Measurements from ENCODE around the gene ZNF512.

ZNF512 gene

DNA sequence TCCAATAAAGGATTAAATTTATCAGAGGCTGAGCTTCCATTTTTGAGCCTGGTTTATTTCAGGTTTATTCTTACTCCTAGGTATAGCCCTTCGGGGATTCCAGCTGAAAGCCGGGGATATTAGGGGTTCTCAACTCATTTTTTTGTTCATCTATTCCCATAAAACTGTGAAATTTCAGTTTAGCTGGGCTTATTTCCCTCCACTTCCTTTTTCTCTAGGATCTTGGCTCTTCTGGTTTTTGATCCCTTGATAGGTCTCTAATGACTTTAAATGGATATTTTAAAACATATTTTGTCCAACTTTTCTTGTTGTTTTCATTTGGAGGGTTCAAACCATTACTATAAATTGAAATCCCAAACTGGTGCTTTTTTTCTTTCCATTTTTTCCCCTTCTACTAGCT is 23.6 kb upstream of the ZNF512 start:
- no peak overlapping the region for H3K9ac ChIP-seq
- H3K4me3 ChIP-seq = no peak overlapping the region
- no peak overlapping the region for H3K4me2 ChIP-seq
- no peaks in the 10 kb centered on the region for H3K27me3 ChIP-seq
- H3K36me3 ChIP-seq = no peaks in the 10 kb centered on the region
- no peaks in the 10 kb centered on the region for H4K20me1 ChIP-seq
- TF ChIP-seq Cebpa-rat (IDR thresholded peaks at IDR 0.05) = no peak
- no peak overlapping the region for H3K27ac ChIP-seq
- peaks cover 0 to 5% (median 0%) of the 10 kb centered on the region in 11 experiments; a peak in 1 of 22 replicates for H3K9me3 ChIP-seq (replicated peaks in 1 of 11)
- no peaks in the 10 kb centered on the region for H3K4me1 ChIP-seq

DNA sequence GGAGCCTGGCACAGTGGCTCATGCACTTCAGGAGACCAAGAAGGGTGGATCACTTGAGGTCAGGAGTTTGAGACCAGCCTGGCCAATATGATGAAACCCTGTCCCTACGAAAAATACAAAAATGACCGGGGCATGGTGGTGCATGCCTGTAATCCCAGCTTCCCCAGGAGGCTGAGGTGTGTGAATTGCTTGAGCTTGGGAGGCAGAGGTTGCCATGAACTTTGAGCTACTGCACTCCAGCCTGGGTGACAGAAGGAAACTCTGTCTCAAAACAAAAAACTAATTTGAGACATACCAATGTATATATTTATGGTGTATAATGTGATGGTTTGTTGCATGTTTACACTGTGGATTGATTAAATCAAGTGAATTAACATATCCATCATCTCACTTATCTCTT is 21.8 kb upstream of the ZNF512 start:
- Histone ChIP-seq H3K4me1 (no peaks in the 10 kb centered on the region), H3K9ac (no peak overlapping the region), H3K4me2 (no peak overlapping the region), H3K27ac (no peak overlapping the region), H3K9me3 (replicated peaks in 1 of 11) (peaks cover 0 to 3% (median 0%) of the 10 kb centered on the region in 11 experiments; a peak in 1 of 22 replicates), H3K4me3 (no peak overlapping the region), H4K20me1 (no peaks in the 10 kb centered on the region), H3K27me3 (no peaks in the 10 kb centered on the region), H3K36me3 (no peaks in the 10 kb centered on the region)
- no peak for TF ChIP-seq Cebpa-rat (IDR thresholded peaks at IDR 0.05)

DNA sequence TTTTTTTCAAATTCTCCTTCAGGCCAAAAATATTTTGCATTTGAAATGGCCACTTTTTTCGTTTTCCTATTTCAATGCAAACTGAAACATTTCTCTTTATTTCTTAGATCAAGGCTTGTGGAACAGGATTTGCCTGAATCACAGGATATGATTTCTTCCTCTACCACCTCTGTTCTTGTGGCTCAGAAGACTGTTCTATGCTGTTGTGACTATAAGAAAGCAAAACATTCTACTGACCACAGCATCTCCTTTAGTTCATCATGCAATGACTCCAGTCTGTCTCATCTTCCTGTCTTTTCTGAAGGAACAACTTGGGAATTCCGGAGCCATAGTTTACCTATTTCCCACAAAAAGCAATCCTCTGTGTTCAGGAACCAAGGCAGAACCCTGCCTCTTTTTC is 16.2 kb upstream of the ZNF512 start:
- Histone ChIP-seq H3K9me3 (replicated peaks in 1 of 11) (peaks cover 0 to 16% (median 10%) of the 10 kb centered on the region in 11 experiments; a peak in 11 of 22 replicates), H3K9ac (no peak overlapping the region), H3K4me3 (no peak overlapping the region), H4K20me1 (no peaks in the 10 kb centered on the region), H3K4me1 (no peaks in the 10 kb centered on the region), H3K27me3 (no peaks in the 10 kb centered on the region), H3K36me3 (no peaks in the 10 kb centered on the region), H3K4me2 (no peak overlapping the region), H3K27ac (no peak overlapping the region)
- TF ChIP-seq Cebpa-rat (IDR thresholded peaks at IDR 0.05) = no peak

DNA sequence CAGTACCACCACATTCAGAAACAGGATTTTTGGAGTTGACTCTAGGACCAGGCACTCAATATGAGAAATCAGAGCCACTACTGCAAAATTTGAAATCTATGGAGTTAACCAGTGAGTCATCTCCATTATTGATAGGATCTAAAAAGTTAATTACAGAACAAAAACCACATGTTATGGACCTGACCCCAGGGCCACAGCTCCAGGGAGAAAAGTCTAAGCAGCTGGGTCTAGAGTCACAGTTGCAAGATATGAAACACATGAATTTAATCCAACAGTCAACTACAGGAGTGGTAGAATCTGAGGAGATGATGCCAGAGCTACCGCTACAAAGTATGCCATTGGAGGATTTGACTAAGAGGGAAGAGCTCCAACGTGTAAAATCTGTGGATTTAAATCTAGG is 13.4 kb upstream of the ZNF512 start:
- no peak overlapping the region for H3K27ac ChIP-seq
- no peaks in the 10 kb centered on the region for H3K27me3 ChIP-seq
- no peak overlapping the region for H3K4me3 ChIP-seq
- H3K9me3 ChIP-seq (replicated peaks in 1 of 11) = peaks cover 5 to 40% (median 22%) of the 10 kb centered on the region in 11 experiments; a peak in 18 of 22 replicates
- H3K4me2 ChIP-seq = no peak overlapping the region
- no peak overlapping the region for H3K9ac ChIP-seq
- no peaks in the 10 kb centered on the region for H3K36me3 ChIP-seq
- no peaks in the 10 kb centered on the region for H4K20me1 ChIP-seq
- no peak for TF ChIP-seq Cebpa-rat (IDR thresholded peaks at IDR 0.05)
- no peaks in the 10 kb centered on the region for H3K4me1 ChIP-seq

DNA sequence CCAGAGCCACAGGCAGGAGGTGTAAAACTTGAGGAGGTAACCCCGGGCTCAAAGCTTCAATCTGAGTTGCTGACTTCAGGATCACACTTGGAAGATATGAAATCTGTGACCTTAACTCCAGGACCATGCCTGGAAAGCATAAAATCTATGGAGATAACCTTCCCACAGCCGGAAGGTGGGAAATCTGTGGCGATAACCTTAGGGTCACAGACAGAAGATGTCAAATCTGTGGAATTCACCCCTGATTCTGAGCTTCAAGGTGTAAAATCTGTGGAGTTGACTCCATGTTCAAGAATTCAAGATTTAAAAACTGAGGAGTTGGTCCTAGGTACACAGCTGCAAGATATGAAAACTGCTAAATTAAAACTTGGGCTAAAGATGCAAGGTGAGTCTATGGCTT is 11.6 kb upstream of the ZNF512 start:
- Histone ChIP-seq H3K4me2 (no peak overlapping the region), H3K4me1 (no peaks in the 10 kb centered on the region), H3K36me3 (peaks cover 0 to 5% (median 0%) of the 10 kb centered on the region in 11 experiments; a peak in 1 of 22 replicates), H3K9ac (no peak overlapping the region), H3K27me3 (no peaks in the 10 kb centered on the region), H4K20me1 (no peaks in the 10 kb centered on the region), H3K9me3 (replicated peaks in 1 of 11) (peaks cover 15 to 58% (median 40%) of the 10 kb centered on the region in 11 experiments; a peak in 21 of 22 replicates), H3K27ac (no peak overlapping the region), H3K4me3 (no peak overlapping the region)
- no peak for TF ChIP-seq Cebpa-rat (IDR thresholded peaks at IDR 0.05)

DNA sequence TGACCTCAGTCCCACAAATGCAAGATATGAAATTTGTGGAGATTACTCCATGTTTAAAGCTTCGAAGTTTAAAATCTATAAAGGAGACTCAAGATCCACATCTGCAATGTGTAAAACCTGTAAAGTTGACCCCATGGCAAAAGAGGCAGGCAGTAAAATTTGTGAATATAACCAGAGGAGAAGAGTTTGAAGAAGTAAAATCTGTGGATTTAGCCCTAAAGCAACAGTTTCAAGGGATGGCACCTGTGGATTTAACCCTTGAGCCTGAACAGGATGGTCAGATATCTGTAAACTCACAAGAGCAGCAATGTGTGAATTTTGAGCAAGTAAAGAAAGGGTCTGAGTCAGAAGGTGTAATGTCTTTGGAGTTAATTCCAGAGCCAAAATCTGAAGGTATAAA is 11.2 kb upstream of the ZNF512 start:
- no peak overlapping the region for H3K27ac ChIP-seq
- no peak for TF ChIP-seq Cebpa-rat (IDR thresholded peaks at IDR 0.05)
- no peaks in the 10 kb centered on the region for H3K4me1 ChIP-seq
- H3K9ac ChIP-seq = no peak overlapping the region
- H4K20me1 ChIP-seq = no peaks in the 10 kb centered on the region
- H3K9me3 ChIP-seq (replicated peaks in 1 of 11) = peaks cover 20 to 62% (median 45%) of the 10 kb centered on the region in 11 experiments; a peak in 21 of 22 replicates
- H3K36me3 ChIP-seq = peaks cover 0 to 7% (median 0%) of the 10 kb centered on the region in 11 experiments; a peak in 1 of 22 replicates
- no peaks in the 10 kb centered on the region for H3K27me3 ChIP-seq
- no peak overlapping the region for H3K4me3 ChIP-seq
- no peak overlapping the region for H3K4me2 ChIP-seq

DNA sequence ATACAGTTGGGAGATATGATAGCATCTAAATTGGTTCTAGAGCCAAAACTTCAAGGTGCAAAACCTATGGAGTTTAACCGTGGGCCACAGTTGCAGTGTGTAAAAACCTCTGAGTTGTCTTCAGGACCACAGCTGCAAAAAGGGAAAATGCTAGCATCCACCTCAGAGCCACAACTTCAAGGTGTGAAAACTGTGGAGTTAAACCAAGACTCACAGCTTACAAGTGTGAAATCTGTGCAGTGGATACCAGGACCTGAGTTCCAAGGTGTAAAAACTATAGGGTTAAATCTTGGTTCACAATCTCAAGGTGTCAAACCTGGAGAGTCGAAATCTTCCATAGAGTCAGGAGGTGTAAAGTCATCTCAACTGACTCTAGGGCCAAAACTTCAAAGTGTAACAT is 10.4 kb upstream of the ZNF512 start:
- H3K4me2 ChIP-seq = no peak overlapping the region
- no peak overlapping the region for H3K27ac ChIP-seq
- TF ChIP-seq Cebpa-rat (IDR thresholded peaks at IDR 0.05) = no peak
- H3K36me3 ChIP-seq = peaks cover 0 to 14% (median 0%) of the 10 kb centered on the region in 11 experiments; a peak in 3 of 22 replicates
- H3K4me3 ChIP-seq = no peak overlapping the region
- no peaks in the 10 kb centered on the region for H3K4me1 ChIP-seq
- H4K20me1 ChIP-seq = no peaks in the 10 kb centered on the region
- no peak overlapping the region for H3K9ac ChIP-seq
- H3K27me3 ChIP-seq = no peaks in the 10 kb centered on the region
- H3K9me3 ChIP-seq (replicated peaks in 1 of 11) = peaks cover 27 to 67% (median 51%) of the 10 kb centered on the region in 11 experiments

DNA sequence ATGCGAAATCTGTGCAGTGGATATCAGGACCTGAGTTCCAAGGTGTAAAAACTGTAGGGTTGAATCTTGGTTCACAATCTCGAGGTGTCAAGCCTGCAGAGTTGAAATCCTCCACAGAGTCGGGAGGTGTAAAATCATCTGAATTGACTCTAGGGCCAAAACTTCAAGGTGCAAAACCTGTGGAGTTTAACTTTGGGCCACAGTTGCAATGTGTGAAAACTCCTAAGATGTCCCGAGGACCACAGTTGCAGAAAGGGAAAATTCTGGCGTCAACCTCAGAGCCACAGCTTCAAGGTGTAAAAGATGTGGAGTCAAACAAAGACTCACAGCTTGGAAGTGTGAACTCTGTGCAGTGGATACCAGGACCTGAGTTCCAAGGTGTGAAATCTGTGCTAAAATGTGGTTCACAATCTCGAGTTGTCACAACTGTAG is 9.8 kb upstream of the ZNF512 start:
- H3K36me3 ChIP-seq = peaks cover 0 to 20% (median 0%) of the 10 kb centered on the region in 11 experiments; a peak in 3 of 22 replicates
- no peak overlapping the region for H3K4me2 ChIP-seq
- TF ChIP-seq Cebpa-rat (IDR thresholded peaks at IDR 0.05) = no peak
- no peak overlapping the region for H3K27ac ChIP-seq
- H4K20me1 ChIP-seq = no peaks in the 10 kb centered on the region
- no peaks in the 10 kb centered on the region for H3K27me3 ChIP-seq
- no peak overlapping the region for H3K4me3 ChIP-seq
- no peak overlapping the region for H3K9ac ChIP-seq
- peaks cover 33 to 68% (median 51%) of the 10 kb centered on the region in 11 experiments for H3K9me3 ChIP-seq (replicated peaks in 1 of 11)
- H3K4me1 ChIP-seq = no peaks in the 10 kb centered on the region

DNA sequence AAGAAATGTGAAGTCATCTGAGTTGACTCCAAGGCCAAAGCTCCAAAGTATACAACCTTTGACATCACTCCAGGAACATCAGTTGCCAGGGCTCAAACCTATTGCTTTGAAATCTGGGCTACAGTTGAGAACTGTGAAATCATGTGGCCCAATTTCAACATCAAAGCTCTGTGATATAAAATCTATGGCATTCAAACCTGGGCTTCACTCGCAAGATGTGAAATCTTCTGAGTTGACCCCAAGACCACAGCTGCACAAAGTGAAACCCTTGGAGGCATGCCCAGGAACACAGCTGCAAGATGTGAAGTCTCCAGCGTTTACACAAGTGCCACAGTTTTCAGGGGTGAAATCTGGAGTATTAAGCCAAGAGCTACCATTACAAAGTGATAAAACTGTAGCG is 9.4 kb upstream of the ZNF512 start:
- H3K27me3 ChIP-seq = no peaks in the 10 kb centered on the region
- H3K4me3 ChIP-seq = no peak overlapping the region
- H3K9ac ChIP-seq = no peak overlapping the region
- H3K27ac ChIP-seq = no peak overlapping the region
- no peak; a peak in 1 of 22 replicates for TF ChIP-seq Cebpa-rat (IDR thresholded peaks at IDR 0.05)
- peaks cover 37 to 72% (median 53%) of the 10 kb centered on the region in 11 experiments for H3K9me3 ChIP-seq (replicated peaks in 1 of 11)
- H3K4me1 ChIP-seq = no peaks in the 10 kb centered on the region
- peaks cover 0 to 22% (median 0%) of the 10 kb centered on the region in 11 experiments; a peak in 3 of 22 replicates for H3K36me3 ChIP-seq
- no peak overlapping the region for H3K4me2 ChIP-seq
- no peaks in the 10 kb centered on the region for H4K20me1 ChIP-seq

All from BLaER1 treated with 17β-estradiol and CSF1 and Interleukin-3, amounts not matched to agents 10 nM and 100 nM (cell line).